GM19193 (cell line): ENCODE data around the gene CDH22.

Source experiments
- POLR2A ChIP-seq: IDR thresholded peaks from 4 replicates; pipeline ENCODE4 v1.6.1; 2011; ENCODE audit not compliant: insufficient read depth, insufficient read length; ENCODE audit errors: extremely low read depth

The CDH22 gene

DNA sequence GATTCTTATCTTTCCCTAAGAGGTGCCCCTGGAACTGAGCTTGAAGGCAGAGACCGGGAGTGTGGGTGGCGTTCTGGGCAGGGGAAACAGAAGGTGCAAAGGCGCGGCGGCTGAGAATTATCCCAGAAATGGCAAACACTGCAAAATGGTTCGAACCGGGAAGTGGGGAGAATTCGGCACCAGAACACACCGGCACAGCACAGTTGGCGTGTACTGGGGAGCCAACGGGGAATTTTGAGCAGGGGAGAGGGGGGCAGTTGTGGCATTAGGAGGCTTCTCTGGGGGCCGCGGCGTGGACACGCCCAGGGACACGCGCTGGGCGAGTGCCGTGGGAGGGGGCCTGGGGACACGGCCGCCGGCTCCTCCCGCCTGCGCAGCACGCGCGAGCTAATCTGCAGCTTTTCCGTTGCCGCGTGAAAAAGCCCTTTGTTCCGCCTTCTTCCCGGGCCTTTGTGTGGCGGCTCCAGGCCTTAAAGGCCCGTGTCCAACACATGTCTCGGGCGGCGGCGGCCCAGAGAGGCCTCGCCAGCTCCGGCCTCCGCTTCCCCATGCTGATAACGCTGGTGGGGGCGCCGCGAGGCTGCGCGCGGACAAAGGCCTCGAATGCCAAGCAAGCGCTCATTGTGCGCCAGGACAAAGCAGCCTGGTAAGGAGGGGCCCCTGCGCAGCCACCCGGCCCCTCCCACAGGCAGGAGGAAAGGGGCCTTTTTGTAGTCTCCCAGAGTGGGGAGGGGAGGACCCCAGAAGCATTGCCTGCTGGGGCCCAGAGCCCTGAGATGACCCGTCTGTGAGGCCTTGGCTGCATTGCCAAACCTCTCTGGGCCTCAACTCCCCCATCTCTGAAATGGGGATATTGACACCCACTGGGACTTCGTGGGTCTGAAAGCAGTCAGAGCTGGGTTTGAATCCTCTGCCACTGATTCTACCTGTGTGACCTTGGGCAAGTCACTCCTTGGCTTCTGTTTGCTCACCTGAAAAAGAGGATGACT, 107.4 kb downstream of the CDH22 start:
- TF ChIP-seq POLR2A, result no peak

DNA sequence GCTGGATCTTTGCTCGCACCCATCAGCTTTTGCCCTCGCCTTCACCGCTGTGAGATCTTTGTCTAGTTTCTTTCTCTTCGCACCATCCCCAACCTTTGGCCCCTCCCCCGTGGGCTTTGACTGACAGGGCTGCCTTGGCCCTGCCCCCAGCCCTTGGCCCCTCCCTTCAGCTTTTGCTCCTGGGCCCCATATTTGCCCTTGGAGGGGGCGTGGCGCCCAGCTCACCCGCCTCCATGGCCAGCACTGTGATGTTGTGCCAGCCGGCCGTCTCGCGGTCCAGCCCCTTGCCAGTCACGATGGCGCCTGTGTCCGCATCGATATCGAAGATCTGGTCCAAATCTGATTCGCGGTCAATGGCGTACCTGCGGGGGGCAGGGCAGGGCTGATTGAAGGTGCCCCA, 109.1 kb downstream of the CDH22 start:
- no peak for TF ChIP-seq POLR2A

DNA sequence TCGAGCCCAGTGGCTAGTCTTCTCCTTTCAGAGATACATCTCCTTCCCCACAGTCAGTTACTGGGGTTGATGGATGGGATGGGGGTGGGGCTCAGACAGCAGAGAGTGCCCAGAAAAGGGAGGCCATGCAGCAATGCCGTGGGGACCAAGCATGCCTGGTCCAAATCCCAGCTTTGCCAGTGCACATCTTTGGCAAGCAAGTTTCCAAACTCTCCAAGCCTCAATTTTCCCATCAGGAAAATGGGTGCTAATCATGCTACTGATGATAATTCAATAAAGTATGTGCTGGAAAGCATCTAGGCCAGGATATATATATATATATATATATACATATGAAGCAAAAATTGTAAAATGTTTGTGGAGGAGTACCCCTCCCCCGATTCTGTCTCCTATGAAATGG, 111.3 kb downstream of the CDH22 start:
- TF ChIP-seq POLR2A, result no peak

DNA sequence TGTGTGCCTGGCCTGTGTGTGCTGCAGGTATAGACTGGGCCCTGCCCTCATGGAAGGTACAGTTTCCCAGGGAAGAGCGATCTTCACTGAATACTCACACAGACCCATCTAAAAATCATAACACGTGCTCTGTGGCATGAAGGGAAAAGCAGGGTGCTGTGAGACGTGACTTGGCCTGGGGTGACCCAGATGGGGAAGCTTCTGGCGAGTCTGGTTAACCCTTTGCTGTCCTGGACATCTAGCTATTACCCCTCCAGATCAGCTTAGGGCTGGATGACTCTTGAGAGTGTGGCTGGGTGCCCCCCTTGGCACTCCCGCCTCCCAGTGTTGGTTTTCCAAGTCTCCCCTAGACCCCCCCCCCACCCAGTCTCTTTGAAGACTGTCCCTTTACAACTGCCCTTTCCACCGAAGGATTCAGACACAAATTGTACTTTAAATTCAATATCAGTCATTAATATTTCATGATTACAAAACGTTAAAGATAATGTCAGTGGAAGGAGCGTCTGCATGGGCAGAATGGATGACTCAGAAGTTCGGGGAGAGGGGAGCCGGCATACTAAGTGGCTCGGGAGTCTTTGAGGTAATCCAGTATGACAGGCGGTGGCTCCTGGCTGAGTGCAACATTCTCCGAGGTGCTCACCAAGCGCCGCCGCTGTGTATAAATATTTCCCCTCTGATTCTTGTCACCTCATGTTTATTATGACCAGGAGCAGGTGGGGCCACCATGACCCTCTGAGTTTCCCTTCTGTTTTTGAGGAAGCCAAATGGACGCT, 112.8 kb downstream of the CDH22 start:
- no peak for TF ChIP-seq POLR2A

DNA sequence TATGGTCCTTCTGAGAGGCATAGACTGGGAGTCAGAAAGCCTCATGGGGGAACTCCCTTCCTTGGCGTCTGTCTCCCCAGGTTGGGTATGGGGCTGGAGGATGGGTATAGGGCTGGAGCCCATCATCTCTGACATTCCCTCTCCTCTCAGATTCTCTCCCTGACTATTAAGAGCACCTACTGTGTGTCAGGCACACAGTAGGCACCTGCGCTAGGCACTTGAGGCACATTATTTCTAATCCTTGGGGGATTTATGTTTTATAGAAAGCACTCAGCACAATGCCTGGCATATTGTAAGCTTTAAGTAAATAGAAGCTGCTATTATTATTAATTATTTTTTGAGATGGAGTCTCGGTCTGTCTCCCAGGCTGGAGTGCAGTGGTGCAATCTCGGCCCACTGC, 113.9 kb downstream of the CDH22 start:
- no peak for TF ChIP-seq POLR2A

DNA sequence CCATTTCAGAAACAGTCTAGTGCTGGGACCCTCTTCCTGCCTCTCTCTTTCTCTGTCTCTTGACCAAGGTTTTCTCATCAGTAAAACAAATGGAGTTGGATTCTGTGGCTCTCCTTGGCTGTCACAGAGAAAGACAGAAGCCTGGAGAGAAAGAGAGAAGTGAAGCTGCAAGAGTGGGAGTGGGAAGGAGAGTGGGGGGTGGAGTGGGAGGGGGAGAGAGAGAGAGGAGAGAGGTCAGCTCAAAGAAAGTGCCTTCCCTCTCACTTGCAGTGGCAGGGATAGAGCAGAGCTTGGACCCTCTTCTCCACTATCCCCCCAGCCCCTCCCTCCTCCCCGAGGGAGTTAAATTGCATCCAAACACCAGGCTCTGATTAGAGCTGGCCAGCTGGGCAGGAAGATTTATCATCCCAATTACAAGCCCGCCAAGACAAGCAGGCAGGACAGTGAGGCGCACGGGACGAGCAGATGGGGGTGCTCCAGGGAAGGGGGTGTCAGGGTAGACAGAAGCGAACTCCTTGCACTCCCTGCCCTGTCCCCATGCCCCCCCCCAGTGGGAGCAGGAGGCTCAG, 115.8 kb downstream of the CDH22 start:
- TF ChIP-seq POLR2A, result no peak

DNA sequence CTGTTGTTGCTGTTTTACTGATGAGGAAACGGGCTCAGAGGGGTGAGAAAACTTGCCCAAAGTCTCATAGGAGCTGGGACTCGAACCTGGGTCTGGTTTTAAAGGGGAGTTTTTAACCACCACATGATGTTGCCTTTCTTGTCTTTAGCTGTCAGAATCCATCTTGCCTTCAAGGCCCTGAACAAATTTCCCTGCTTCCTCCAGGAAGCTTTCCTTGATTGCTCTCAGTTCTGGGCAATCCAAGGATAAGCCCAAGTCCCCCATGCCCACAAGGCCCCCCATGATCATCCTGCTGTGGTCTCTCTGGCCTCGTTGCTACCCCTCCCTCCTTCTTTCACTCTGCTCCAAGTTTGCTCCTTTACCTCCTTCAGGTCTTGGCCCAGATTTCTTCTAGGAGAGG, 116.7 kb downstream of the CDH22 start:
- TF ChIP-seq POLR2A, result no peak

DNA sequence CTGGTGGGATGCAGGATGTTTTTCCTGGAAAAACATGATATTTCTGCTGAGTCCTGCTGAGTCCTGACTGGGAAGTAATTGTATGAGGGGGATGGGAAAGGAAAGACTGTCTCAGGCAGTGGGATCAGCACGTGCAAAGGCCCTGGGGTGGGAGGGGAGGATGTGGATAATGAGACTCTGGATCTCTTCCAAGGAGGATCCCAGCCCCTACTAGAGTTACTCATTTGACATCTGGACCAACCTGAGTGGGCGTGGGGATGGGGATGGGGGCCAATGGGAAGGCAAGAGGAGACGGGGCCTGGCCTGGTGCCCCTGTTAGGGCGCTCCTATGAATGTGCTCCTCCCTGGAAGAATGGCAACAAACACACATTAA, 117.1 kb downstream of the CDH22 start:
- no peak for TF ChIP-seq POLR2A

DNA sequence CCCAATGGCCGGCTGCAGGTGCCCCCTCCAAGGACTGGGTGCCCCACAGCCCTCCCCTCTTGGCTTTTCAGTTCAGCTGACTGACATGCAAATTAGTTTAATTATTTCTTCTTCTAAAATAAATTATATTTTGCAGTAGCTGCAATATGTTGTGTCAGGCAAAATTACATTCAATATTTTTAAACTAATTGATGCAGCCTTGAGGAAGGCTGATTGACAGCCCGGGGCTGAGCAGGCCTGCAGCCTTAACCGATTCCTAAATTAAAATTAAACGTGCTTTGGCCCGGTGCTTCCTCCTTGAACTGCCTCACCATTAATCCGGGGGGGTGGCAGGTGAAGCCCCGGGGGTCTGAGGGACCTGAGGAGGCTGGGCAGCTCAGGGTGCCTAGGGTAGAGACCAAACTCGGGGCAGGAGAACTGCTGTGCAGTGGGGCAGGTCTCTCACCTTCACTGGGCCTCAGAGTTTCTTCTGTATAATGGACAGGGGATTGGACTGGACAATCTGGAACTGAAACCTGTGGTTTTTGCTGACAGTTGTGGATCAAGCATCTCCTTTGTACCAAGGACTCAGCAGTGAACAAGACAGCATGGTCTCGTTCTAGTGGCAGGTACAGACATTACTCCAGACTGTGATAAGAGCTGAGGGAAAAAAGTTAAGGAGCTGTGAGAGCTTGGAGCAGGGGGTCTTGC, 117.7 kb downstream of the CDH22 start:
- no peak for TF ChIP-seq POLR2A

DNA sequence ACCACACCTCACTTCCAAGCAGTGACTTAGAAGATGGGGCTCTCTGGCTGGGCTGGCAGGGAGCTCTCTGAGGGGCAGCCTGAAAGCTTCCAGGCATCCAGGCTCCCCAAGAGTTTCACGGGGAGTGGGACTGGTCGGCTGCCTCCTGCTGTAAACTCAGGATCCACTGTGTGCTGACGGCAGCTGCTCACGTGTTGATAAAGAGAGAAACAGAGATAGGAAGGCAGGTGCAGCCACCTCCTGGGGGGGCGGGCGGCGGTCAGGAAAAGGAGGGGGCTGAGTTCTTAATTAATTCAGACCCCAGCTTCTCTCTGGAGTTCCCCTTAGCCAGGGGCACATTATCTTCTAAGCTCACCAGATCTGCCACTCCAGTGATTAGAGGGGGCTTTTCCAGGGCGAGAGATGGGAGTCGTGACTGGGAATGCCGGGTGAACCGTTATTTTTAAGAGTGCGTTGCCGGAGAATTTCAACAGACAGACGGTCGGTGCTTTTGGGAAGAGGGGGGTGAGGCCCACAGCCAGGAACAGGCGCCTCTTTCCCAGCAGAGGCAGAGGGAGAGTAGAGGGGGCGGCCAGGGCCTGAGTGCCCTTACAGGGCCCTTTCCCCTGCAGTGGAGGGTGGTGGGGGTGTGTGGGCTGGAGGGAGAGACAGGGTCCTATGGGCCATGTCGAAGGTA, 119.3 kb downstream of the CDH22 start:
- TF ChIP-seq POLR2A, result no peak

DNA sequence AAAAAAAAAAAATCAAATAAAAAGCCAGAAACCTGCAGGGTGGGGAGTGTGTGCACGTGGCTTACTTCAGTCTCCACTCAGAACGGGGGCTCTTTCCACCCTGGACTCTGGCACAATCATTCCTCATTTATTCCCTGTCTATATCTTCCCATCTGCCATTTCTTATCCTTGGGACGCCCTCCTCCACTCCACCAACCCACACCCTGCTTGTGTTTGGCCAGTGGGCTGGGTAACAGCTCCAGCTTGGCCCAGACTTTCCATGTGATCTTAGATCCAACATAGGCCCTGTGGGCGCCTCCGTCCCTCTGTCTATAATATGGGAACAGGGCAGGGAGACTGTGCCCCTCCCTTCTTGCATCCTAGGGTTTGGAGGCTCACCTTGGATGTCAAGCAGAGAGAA, 122.1 kb downstream of the CDH22 start:
- no peak for TF ChIP-seq POLR2A

DNA sequence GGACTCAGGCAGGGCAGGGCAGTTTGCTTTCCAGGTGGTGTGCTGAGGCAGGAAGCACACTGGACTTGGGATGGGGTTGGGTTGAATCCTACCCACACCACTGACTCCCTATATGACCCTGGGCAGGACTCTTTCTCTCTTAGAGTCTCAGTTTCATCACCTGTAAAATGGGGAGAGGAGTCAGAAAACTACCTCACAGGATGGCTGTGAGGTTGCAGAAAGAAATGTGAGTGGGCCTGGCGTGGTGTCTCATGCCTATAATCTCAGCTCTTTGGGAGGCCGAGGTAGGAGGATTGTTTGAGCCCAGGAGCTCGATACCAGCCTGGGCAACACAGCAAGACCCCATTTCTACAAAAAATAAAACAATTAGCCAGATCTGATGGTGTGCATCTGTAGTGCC, 122.9 kb downstream of the CDH22 start:
- no peak for TF ChIP-seq POLR2A

DNA sequence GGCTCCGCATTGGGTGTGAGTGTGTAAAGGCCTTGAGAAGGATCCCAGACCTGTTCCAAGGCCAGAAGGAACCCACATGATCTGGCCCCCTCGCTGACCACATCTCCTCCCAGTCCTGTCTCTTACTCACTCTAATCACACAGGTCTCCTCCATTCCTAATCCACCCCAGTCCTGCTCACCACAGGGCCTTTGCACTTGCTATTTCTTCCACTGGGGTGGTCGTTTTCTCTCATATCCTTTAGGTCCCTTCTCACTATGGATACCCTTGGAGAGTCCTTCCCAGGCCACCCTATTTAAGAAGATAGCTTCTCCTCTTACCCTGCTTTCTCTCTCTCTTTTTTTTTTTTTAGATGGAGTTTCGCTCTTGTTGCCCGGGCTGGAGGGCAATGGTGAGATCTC, 124.5 kb downstream of the CDH22 start:
- no peak for TF ChIP-seq POLR2A
